Stimulated activated effector memory CD8-positive, alpha-beta T cell treated with anti-CD3 and anti-CD28 coated beads, Interleukin-12 subunit alpha, Interleukin-12 subunit beta, amount 100 ng/mL, for 72 hours (primary cell): ENCODE data around the gene RS1.

Experiments used
- ATAC-seq: fragments of 150-1000 bp; cut with Tn5 transposase; 2 replicates; pipeline ENCODE4 v1.10.0; 2021
- DNase-seq, 2 donors: peaks; one replicate each; pipeline ENCODE4 v3.0.0; 2021 to 2022; ENCODE audit warnings: low spot score in 2 of 2
- H3K27ac Mint-ChIP-seq: one replicate; pipeline ENCODE4 v1.8.0; 2022; ENCODE audit warnings: mild to moderate bottlenecking, mixed read lengths
- H3K36me3 Mint-ChIP-seq: one replicate; pipeline ENCODE4 v1.8.0; 2022; ENCODE audit warnings: mild to moderate bottlenecking, mixed read lengths
- H3K4me1 Mint-ChIP-seq: one replicate; pipeline ENCODE4 v1.8.0; 2022; ENCODE audit warnings: mixed read lengths
- H3K4me3 Mint-ChIP-seq: one replicate; pipeline ENCODE4 v1.8.0; 2022; ENCODE audit warnings: mild to moderate bottlenecking, mixed read lengths
- H3K9me3 Mint-ChIP-seq: one replicate; pipeline ENCODE4 v1.8.0; 2022; ENCODE audit warnings: mixed read lengths

Gene RS1

DNA sequence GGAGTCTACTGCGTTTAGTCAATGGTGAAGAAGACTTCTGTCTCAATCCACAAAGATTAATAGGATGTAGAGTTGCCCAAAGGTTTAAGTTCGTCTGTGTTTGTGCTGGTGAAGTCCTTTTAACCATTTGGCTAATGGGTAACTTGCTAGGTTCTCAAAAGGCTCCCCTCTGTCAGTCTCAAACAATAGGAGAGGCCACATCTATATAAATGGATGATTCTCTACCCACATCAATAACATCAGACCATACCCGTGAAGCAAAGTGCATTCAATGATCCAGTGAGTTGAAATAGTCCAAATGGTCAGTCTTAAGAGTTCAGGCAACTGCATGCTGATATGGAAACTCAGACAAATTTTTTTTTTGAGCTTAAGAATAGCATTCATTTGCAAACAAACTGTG is 28.1 kb downstream of the RS1 start:
- DNase-seq (no peak), ATAC-seq (no peak)
- H3K36me3 Mint-ChIP-seq, result no peaks in the 10 kb centered on the region
- no peaks in the 10 kb centered on the region for H3K4me1 Mint-ChIP-seq
- no peak overlapping the region for H3K27ac Mint-ChIP-seq
- no peaks in the 10 kb centered on the region for H3K9me3 Mint-ChIP-seq
- H3K4me3 Mint-ChIP-seq, result no peak overlapping the region

GRCh38 chrX:18643243-18643642 is 28.7 kb downstream of the RS1 start:
- no peak for DNase-seq
- Mint-ChIP-seq H3K4me3 (no peak overlapping the region), H3K27ac (no peak overlapping the region), H3K4me1 (no peaks in the 10 kb centered on the region), H3K36me3 (no peaks in the 10 kb centered on the region), H3K9me3 (no peaks in the 10 kb centered on the region)
- no peak for ATAC-seq

GRCh38 chrX:18640686-18641085 is 31.2 kb downstream of the RS1 start:
- Mint-ChIP-seq H3K4me1 (no peaks in the 10 kb centered on the region), H3K36me3 (no peaks in the 10 kb centered on the region), H3K9me3 (no peaks in the 10 kb centered on the region), H3K4me3 (no peak overlapping the region), H3K27ac (no peak overlapping the region)
- DNase-seq (no peak), ATAC-seq (no peak)

DNA sequence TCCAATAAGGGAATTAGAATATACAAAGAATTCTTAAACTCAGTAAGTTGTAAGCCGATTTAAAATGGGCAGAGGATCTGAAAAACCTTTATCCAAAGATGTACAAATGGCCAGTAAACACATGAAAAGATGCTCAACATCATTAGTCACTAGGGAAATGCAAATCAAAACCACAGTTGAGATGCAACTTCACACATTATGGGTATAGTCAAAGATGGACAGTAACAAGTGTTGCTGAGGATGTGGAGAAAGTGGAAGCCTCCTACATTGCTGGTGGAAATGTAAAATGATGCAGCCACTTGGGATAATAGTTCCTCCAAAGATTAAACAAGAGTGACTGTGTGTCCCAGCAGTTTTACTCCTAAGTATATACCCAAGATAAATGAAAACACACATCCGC is 32.6 kb downstream of the RS1 start:
- ATAC-seq (no peak), DNase-seq (no peak)
- H3K27ac Mint-ChIP-seq, result no peak overlapping the region
- H3K4me1 Mint-ChIP-seq, result no peaks in the 10 kb centered on the region
- H3K9me3 Mint-ChIP-seq, result no peaks in the 10 kb centered on the region
- H3K36me3 Mint-ChIP-seq, result no peaks in the 10 kb centered on the region
- no peak overlapping the region for H3K4me3 Mint-ChIP-seq

- ATAC-seq, result no peak
- Mint-ChIP-seq H3K4me1 (no peaks in the 10 kb centered on the region), H3K27ac (no peak overlapping the region), H3K36me3 (no peaks in the 10 kb centered on the region), H3K9me3 (no peaks in the 10 kb centered on the region), H3K4me3 (no peak overlapping the region)
- no peak for DNase-seq
Observed at GRCh38 chrX:18638398-18638797, 33.5 kb downstream of the RS1 start.

DNA sequence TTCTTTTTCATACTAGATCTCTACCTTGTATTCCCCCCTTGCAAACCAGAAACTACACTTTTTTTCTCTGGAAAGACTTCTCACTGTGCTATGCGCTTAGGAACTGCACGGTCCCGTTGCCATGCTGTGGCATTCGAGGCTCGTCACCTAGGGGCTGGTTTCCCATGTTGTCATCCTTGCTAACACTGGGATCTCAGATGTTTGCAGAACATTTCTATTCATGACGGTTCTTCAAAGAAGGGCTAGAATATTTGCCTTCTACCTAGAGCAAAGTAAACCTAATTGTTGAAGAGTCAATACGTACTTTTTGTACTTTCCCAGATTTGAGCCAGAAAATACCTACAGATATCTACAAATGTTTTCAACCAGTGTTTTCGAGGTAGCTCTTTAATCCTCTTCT is 41.0 kb downstream of the RS1 start:
- DNase-seq (no peak), ATAC-seq (no peak)
- no peak overlapping the region for H3K27ac Mint-ChIP-seq
- no peaks in the 10 kb centered on the region for H3K4me1 Mint-ChIP-seq
- H3K36me3 Mint-ChIP-seq, result peaks cover 9% of the 10 kb centered on the region
- H3K9me3 Mint-ChIP-seq, result no peaks in the 10 kb centered on the region
- H3K4me3 Mint-ChIP-seq, result no peak overlapping the region

DNA sequence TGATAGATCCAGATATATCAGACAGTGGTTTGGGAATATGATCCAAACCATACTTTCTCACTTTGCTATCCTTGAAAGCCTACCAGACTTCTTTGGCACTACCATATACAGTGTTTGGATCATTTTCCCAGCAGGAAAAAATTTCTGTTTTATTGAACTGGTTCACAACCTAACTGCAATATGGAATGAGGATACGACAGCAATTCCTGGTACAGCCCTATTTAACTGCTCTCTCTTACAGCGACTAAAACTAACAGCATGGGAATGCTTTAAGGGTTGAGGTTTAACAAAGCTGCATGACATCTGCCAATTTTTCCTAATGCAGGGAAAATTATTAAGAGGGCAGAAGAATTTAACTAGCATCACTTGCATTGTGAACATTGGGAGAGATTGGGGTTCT is 47.3 kb downstream of the RS1 start:
- Mint-ChIP-seq H3K36me3 (peaks cover 13% of the 10 kb centered on the region), H3K9me3 (no peaks in the 10 kb centered on the region), H3K4me3 (no peak overlapping the region), H3K4me1 (no peaks in the 10 kb centered on the region), H3K27ac (no peak overlapping the region)
- ATAC-seq (no peak), DNase-seq (no peak)

- no peaks in the 10 kb centered on the region for H3K36me3 Mint-ChIP-seq
- DNase-seq, result no peak
- no peaks in the 10 kb centered on the region for H3K9me3 Mint-ChIP-seq
Observed at GRCh38 chrX:18620349-18620748, 51.6 kb downstream of the RS1 start.

GRCh38 chrX:18619288-18619687 is 52.6 kb downstream of the RS1 start:
- H3K36me3 Mint-ChIP-seq, result no peaks in the 10 kb centered on the region
- no peaks in the 10 kb centered on the region for H3K9me3 Mint-ChIP-seq
- no peak overlapping the region for H3K4me3 Mint-ChIP-seq
- H3K4me1 Mint-ChIP-seq, result no peaks in the 10 kb centered on the region
- no peak for DNase-seq
- H3K27ac Mint-ChIP-seq, result no peak overlapping the region
- no peak for ATAC-seq

More at GRCh38 chrX:18620349-18620748, 51.6 kb downstream of the RS1 start:
- H3K4me3 Mint-ChIP-seq, result no peak overlapping the region
- no peak for ATAC-seq
- no peaks in the 10 kb centered on the region for H3K4me1 Mint-ChIP-seq
- H3K27ac Mint-ChIP-seq, result no peak overlapping the region

- no peaks in the 10 kb centered on the region for H3K36me3 Mint-ChIP-seq
- no peak overlapping the region for H3K4me3 Mint-ChIP-seq
- DNase-seq (no peak), ATAC-seq (no peak)
- no peaks in the 10 kb centered on the region for H3K9me3 Mint-ChIP-seq
- no peaks in the 10 kb centered on the region for H3K4me1 Mint-ChIP-seq
- H3K27ac Mint-ChIP-seq, result no peak overlapping the region
Observed at GRCh38 chrX:18617407-18617750, 54.5 kb downstream of the RS1 start.

DNA sequence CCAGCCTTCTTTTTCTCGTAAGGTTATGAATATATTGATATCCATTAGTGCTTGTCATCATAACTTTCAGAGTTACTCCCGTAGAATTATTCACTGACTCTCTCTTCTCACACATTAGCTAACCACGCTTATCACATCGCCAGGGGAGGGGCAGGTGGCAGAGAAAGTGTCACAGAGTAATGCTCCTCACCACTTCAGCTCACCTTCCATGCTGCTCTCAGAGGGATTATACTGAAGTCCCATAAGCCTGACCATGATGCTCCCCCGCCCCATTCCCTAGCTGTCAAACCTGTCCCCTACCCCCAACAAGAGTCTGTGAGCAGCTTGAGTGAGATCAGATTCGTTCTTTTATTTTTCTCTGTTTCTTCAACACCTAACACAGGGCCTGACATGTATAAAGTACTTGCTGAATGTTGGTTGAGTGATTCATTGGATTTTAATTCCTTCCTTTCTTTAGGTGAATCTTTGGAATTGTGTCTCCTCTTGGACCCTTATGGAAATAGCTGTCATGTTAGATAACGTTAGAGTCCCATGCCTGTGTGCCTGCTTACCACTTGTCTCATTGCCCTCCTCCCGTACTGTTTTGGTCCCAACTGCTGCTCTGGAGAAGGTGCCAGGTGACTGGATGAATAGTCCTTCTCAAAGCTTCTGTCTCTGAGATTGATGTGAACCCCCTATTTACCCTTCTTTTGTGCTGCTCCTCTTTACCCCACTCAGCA is 55.1 kb downstream of the RS1 start:
- no peak overlapping the region for H3K4me3 Mint-ChIP-seq
- DNase-seq (no peak), ATAC-seq (no peak)
- no peak overlapping the region for H3K27ac Mint-ChIP-seq
- H3K36me3 Mint-ChIP-seq, result no peaks in the 10 kb centered on the region
- no peaks in the 10 kb centered on the region for H3K4me1 Mint-ChIP-seq
- no peaks in the 10 kb centered on the region for H3K9me3 Mint-ChIP-seq

- H3K36me3 Mint-ChIP-seq, result peaks cover 5% of the 10 kb centered on the region
- no peaks in the 10 kb centered on the region for H3K4me1 Mint-ChIP-seq
- DNase-seq (no peak), ATAC-seq (no peak)
- no peak overlapping the region for H3K27ac Mint-ChIP-seq
- no peak overlapping the region for H3K4me3 Mint-ChIP-seq
- no peaks in the 10 kb centered on the region for H3K9me3 Mint-ChIP-seq
Observed at GRCh38 chrX:18613930-18614639, 57.8 kb downstream of the RS1 start.

- H3K36me3 Mint-ChIP-seq, result peaks cover 10% of the 10 kb centered on the region
- ATAC-seq (no peak), DNase-seq (no peak)
- H3K4me3 Mint-ChIP-seq, result no peak overlapping the region
- no peaks in the 10 kb centered on the region for H3K4me1 Mint-ChIP-seq
- H3K9me3 Mint-ChIP-seq, result no peaks in the 10 kb centered on the region
- H3K27ac Mint-ChIP-seq, result no peak overlapping the region
Observed at GRCh38 chrX:18607966-18608365, 63.9 kb downstream of the RS1 start.

- Mint-ChIP-seq H3K9me3 (no peaks in the 10 kb centered on the region), H3K4me1 (no peaks in the 10 kb centered on the region), H3K4me3 (no peak overlapping the region), H3K36me3 (peaks cover 5% of the 10 kb centered on the region), H3K27ac (no peak overlapping the region)
- DNase-seq (no peak), ATAC-seq (no peak)
Observed at GRCh38 chrX:18598413-18598812, 73.5 kb downstream of the RS1 start.

DNA sequence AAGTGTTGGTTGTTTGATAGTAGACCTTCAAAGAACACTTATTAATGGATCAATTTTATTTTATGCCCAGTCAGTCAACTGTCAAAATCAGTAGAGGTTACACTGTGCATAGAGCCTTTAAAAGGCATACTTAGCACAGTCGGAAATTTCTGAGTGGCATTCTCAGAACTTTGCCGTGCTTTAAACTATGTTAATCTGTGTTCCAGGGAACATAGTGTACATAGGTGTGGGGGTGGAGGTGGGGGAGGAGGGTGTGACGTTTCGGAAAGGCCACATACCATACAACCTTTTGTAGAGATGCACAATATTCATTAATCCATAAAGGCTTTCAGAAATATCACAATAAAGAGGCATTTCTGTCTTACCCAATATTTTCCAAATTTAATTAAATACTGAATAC is 75.8 kb downstream of the RS1 start:
- Mint-ChIP-seq H3K27ac (peak overlapping the region; percentile 52), H3K4me1 (no peaks in the 10 kb centered on the region), H3K9me3 (no peaks in the 10 kb centered on the region), H3K4me3 (no peak overlapping the region), H3K36me3 (peaks cover 5% of the 10 kb centered on the region)
- no peak for ATAC-seq
- DNase-seq, result no peak

DNA sequence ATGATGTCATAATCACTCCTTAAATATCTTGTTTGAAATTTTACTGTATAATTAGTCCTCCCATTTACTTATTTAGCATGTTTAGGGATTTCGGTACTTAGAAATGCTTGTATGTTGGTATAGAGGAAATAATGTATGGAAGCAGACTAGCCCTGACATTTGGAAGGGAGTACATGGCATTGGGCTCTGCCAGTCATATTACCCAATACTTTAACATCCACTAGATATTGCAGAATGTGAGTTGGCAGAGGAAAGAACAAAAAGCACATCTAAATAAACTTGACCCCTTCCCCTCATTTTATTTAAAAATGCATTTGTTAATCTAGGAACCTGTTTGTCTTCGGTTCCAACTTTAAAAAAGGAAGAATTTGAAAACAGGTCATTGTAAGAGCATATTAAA is 77.8 kb downstream of the RS1 start:
- H3K9me3 Mint-ChIP-seq, result no peaks in the 10 kb centered on the region
- H3K36me3 Mint-ChIP-seq, result no peaks in the 10 kb centered on the region
- no peak overlapping the region for H3K27ac Mint-ChIP-seq
- no peaks in the 10 kb centered on the region for H3K4me1 Mint-ChIP-seq
- no peak overlapping the region for H3K4me3 Mint-ChIP-seq
- DNase-seq (no peak), ATAC-seq (no peak)
